ENCODE data around the gene LDHB.
A peak's percentile ranks its signal among the peaks of the same experiment; 100 is the strongest.
"Not testable (repeated sequence)": the region's sequence is repeated elsewhere in the genome, so short reads cannot be mapped to it uniquely, and the experiment has no call there.

Gene LDHB

GRCh38 chr12:21657326-21658077 lies at the start of gene LDHB:
TSS of gene LDHB (minus strand) at chr12:21657842. CDS start at chr12:21654671, 3,171 bp downstream.
- DNase-seq, result peak; percentile 97

GRCh38 chr12:21704847-21705246 lies 47.2 kb upstream of the LDHB start:
- DNase-seq, result no peak

GRCh38 chr12:21699851-21700250 lies 42.2 kb upstream of the LDHB start:
- DNase-seq, result no peak

- peak; percentile 10 for DNase-seq
These were observed 40.4 kb upstream of the LDHB start for GRCh38 chr12:21697904-21698630.

GRCh38 chr12:21696625-21697024 lies 39.0 kb upstream of the LDHB start:
- no peak for DNase-seq

GRCh38 chr12:21695986-21696385 lies 38.3 kb upstream of the LDHB start:
- DNase-seq, result no peak

GRCh38 chr12:21694660-21695059 lies 37.0 kb upstream of the LDHB start:
- DNase-seq, result no peak

- no peak for DNase-seq
These were observed 33.9 kb upstream of the LDHB start for GRCh38 chr12:21691515-21691914.

- no peak for DNase-seq
These were observed 33.2 kb upstream of the LDHB start for GRCh38 chr12:21690704-21691368.

- no peak for DNase-seq
These were observed 25.5 kb upstream of the LDHB start for GRCh38 chr12:21683115-21683514.

GRCh38 chr12:21678959-21679358 lies 21.3 kb upstream of the LDHB start:
- DNase-seq, result peak; percentile 17

GRCh38 chr12:21677622-21678277 lies 20.1 kb upstream of the LDHB start:
- no peak for DNase-seq

- DNase-seq, result no peak
These were observed 19.6 kb upstream of the LDHB start for GRCh38 chr12:21677204-21677603.

GRCh38 chr12:21676776-21677175 lies 19.1 kb upstream of the LDHB start:
- no peak for DNase-seq

GRCh38 chr12:21675641-21676040 lies 18.0 kb upstream of the LDHB start:
- DNase-seq, result no peak

- DNase-seq, result no peak
These were observed 17.5 kb upstream of the LDHB start for GRCh38 chr12:21675096-21675495.

GRCh38 chr12:21673830-21674552 lies 16.3 kb upstream of the LDHB start:
- not testable (repeated sequence) for DNase-seq

- DNase-seq, result no peak
These were observed 14.5 kb upstream of the LDHB start for GRCh38 chr12:21672146-21672545.

- DNase-seq, result no peak
These were observed 9.1 kb upstream of the LDHB start for GRCh38 chr12:21666722-21667121.

- no peak for DNase-seq
These were observed 8.2 kb upstream of the LDHB start for GRCh38 chr12:21665816-21666215.

- DNase-seq, result no peak
These were observed 4.6 kb upstream of the LDHB start for GRCh38 chr12:21662122-21662792.
